Measurements from ENCODE around the gene U2AF1L4.

Gene U2AF1L4

GRCh38 chr19:35748106-35749020, 3.1 kb upstream of the U2AF1L4 start, which contains the start of gene LIN37:
Gene LIN37 (plus strand): TSS chr19:35748576. CDS start chr19:35748725, 149 bp downstream.
- DNase-seq, result peak; percentile 99
- TF ChIP-seq POLR2A (IDR thresholded peaks at IDR 0.05; ENCODE audit: low read length) (peak; percentile 77), GATA1 (IDR thresholded peaks at IDR 0.05; ENCODE audit: low read depth, low read length) (no peak)

- no peak for DNase-seq
- TF ChIP-seq GATA1 (IDR thresholded peaks at IDR 0.05; ENCODE audit: low read depth, low read length) (no peak), POLR2A (IDR thresholded peaks at IDR 0.05; ENCODE audit: low read length) (no peak)
These were observed 1.3 kb upstream of the U2AF1L4 start for GRCh38 chr19:35746531-35746930.

GRCh38 chr19:35746087-35746462, 857 bp upstream of the U2AF1L4 start:
- TF ChIP-seq GATA1 (IDR thresholded peaks at IDR 0.05; ENCODE audit: low read depth, low read length) (no peak), POLR2A (IDR thresholded peaks at IDR 0.05; ENCODE audit: low read length) (no peak)
- DNase-seq, result no peak

- DNase-seq, result peak; percentile 95 to 96
- TF ChIP-seq GATA1 (IDR thresholded peaks at IDR 0.05; ENCODE audit: low read depth, low read length) (no peak), POLR2A (IDR thresholded peaks at IDR 0.05; ENCODE audit: low read length) (peak; percentile 95)
These were observed 539 bp downstream of the U2AF1L4 start for GRCh38 chr19:35744430-35745327.

GRCh38 chr19:35743640-35744429, 1.4 kb downstream of the U2AF1L4 start:
- DNase-seq, result no peak
- no peak for TF ChIP-seq POLR2A (IDR thresholded peaks at IDR 0.05; ENCODE audit: low read length)
- TF ChIP-seq GATA1 (IDR thresholded peaks at IDR 0.05; ENCODE audit: low read depth, low read length), result no peak

GRCh38 chr19:35742121-35742724, 3.0 kb downstream of the U2AF1L4 start, which contains the start of gene IGFLR1:
Gene IGFLR1 (minus strand): TSS chr19:35742452. CDS start chr19:35741180, 1,272 bp downstream.
- DNase-seq, result no peak
- TF ChIP-seq GATA1 (IDR thresholded peaks at IDR 0.05; ENCODE audit: low read depth, low read length) (no peak), POLR2A (IDR thresholded peaks at IDR 0.05; ENCODE audit: low read length) (no peak)

GRCh38 chr19:35741203-35741515, 4.1 kb downstream of the U2AF1L4 start:
- TF ChIP-seq POLR2A (IDR thresholded peaks at IDR 0.05; ENCODE audit: low read length), result no peak
- TF ChIP-seq GATA1 (IDR thresholded peaks at IDR 0.05; ENCODE audit: low read depth, low read length), result no peak

GRCh38 chr19:35740423-35741202, 4.6 kb downstream of the U2AF1L4 start:
- DNase-seq, result peak; percentile 97
- peak; percentile 62 for TF ChIP-seq POLR2A (IDR thresholded peaks at IDR 0.05; ENCODE audit: low read length)
- TF ChIP-seq GATA1 (IDR thresholded peaks at IDR 0.05; ENCODE audit: low read depth, low read length), result no peak

More at GRCh38 chr19:35741203-35741515, 4.1 kb downstream of the U2AF1L4 start:
- DNase-seq, result no peak

GRCh38 chr19:35740108-35740422, 5.2 kb downstream of the U2AF1L4 start:
- TF ChIP-seq GATA1 (IDR thresholded peaks at IDR 0.05; ENCODE audit: low read depth, low read length) (no peak), POLR2A (IDR thresholded peaks at IDR 0.05; ENCODE audit: low read length) (no peak)
- DNase-seq, result no peak

- no peak for TF ChIP-seq GATA1 (IDR thresholded peaks at IDR 0.05; ENCODE audit: low read depth, low read length)
- TF ChIP-seq POLR2A (IDR thresholded peaks at IDR 0.05; ENCODE audit: low read length), result no peak
- no peak for DNase-seq
These were observed 5.7 kb downstream of the U2AF1L4 start for GRCh38 chr19:35739275-35740107.

- TF ChIP-seq GATA1 (IDR thresholded peaks at IDR 0.05; ENCODE audit: low read depth, low read length) (no peak), POLR2A (IDR thresholded peaks at IDR 0.05; ENCODE audit: low read length) (no peak)
- DNase-seq, result no peak
These were observed 6.4 kb downstream of the U2AF1L4 start for GRCh38 chr19:35738887-35739229.
